Mucosa of rectum (tissue), 2 donors: ENCODE measurements around the gene KIAA1671.

ENCODE experiments used
- H3K27ac ChIP-seq, 2 donors: one replicate each; pipeline ENCODE4 v1.7.0; 2013; ENCODE audit warnings: inconsistent platforms in 2 of 2, low read depth in 2 of 2, low read length in 2 of 2
- H3K27me3 ChIP-seq, 2 donors: one replicate each; pipeline ENCODE4 v1.7.0; 2013; ENCODE audit warnings: low read length in 2 of 2; ENCODE audit not compliant: control insufficient read depth in 2 of 2, insufficient read depth in 2 of 2
- H3K36me3 ChIP-seq, 2 donors: one replicate each; pipeline ENCODE4 v1.7.0; 2013; ENCODE audit warnings: low read length in 2 of 2; ENCODE audit not compliant: control insufficient read depth in 2 of 2, insufficient read depth in 2 of 2
- H3K4me1 ChIP-seq, 2 donors: one replicate each; pipeline ENCODE4 v1.7.0; 2013; ENCODE audit warnings: low read length in 2 of 2, mild to moderate bottlenecking in 1 of 2; ENCODE audit not compliant: control insufficient read depth in 2 of 2, insufficient read depth in 2 of 2
- H3K4me3 ChIP-seq, 2 donors: one replicate each; pipeline ENCODE4 v1.7.0; 2013; ENCODE audit warnings: low read length in 2 of 2
- H3K9ac ChIP-seq, 2 donors: one replicate each; pipeline ENCODE4 v1.7.0; 2013; ENCODE audit warnings: low read length in 2 of 2, low read depth in 1 of 2, mild to moderate bottlenecking in 1 of 2
- H3K9me3 ChIP-seq, 2 donors: one replicate each; pipeline ENCODE4 v1.7.0; 2013; ENCODE audit warnings: low read length in 2 of 2; ENCODE audit not compliant: control insufficient read depth in 2 of 2
- donor health status: healthy.
- donor health status: Normal muscosa, but diverticular disease.

KIAA1671 gene

DNA sequence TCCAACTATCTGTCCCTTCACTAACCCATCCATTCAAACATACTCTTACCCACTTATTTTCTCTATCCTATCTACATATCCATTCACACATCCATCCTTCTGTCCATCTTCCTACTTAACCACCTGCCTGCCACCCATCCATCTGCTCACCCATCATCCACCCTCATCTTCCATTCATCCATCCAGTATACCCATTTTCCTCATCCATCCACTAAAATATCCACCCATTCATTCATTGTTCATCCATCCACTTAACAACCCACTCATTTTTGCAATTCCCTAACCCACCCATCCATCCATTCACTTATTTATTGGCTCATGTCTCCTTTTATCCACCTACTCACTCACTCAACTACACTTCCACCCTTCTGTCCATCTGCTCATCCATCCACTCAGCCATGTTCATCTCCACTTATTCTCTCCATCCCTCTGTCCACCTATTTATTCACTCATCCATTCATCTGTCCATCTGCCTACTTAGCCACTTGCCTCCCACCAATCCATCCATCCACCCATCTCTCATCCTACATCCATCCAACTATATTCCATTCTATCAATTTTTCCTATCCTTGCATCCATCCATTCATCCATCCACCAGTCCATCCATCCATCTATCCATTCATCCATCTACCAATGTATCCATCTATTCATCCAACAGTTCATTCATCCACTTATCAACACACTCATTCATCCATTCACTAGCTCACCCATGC, 16.6 kb upstream of the KIAA1671 start:
- no peaks in the 10 kb centered on the region for H3K36me3 ChIP-seq
- peaks cover 0 to 2% of the 10 kb centered on the region in 2 donors for H3K27me3 ChIP-seq
- no peaks in the 10 kb centered on the region for H3K9me3 ChIP-seq
- H3K27ac ChIP-seq: no peak overlapping the region
- H3K9ac ChIP-seq: no peak overlapping the region
- H3K4me3 ChIP-seq: no peak overlapping the region
- no peaks in the 10 kb centered on the region for H3K4me1 ChIP-seq

DNA sequence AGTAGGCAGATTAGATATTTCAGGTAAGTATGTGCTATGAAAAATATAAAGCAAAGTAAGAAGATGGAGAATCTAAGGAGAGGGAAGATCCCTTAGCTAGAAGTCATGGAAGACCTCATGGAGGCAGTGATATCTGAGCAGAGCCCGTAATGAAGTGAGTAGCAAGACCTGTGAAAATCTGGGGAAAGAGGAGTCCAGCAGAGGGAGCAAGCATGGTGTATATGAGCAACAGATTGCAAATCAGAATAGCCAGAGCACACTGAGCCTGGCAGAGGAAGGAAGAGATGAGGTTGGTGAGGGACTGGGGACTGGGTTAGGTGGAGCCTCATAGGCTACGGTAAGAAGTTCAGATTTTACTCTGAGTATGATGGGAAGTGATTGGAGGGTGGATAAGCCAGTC, 15.4 kb upstream of the KIAA1671 start:
- Histone ChIP-seq H3K4me3 (no peak overlapping the region), H3K27me3 (peaks cover 0 to 2% of the 10 kb centered on the region in 2 donors), H3K9me3 (no peaks in the 10 kb centered on the region), H3K9ac (no peak overlapping the region), H3K36me3 (no peaks in the 10 kb centered on the region), H3K4me1 (no peaks in the 10 kb centered on the region), H3K27ac (no peak overlapping the region)

DNA sequence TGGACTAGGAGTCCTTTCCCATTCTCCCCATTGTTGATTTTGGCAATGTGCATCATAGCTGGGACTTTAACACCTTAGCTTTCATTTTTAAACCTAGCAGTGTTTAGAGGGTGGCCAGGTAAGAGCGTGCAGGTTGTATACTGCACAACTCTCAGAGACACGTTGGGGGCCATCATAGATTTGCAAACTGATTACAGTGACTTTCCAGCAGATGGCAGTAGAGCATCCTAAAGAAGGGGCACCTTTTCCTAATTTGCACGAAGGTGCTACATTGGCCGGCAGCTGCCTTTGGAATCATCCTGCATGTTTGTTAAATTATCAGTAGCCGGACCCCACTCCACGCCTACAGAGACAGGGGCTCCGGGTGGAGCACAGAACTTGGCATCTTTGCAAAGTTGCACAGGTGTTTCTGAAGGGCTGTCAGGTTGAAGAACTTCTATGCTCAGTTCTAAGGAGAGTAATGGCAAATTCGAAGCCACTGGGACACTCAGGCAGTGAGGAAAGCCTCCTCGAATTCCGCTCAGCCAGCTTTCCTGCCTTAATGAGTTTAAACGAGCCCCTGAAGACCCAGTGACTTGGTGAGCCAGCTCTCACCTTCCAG, 13.7 kb upstream of the KIAA1671 start:
- H3K9ac ChIP-seq: no peak overlapping the region
- H3K27ac ChIP-seq: no peak overlapping the region
- no peaks in the 10 kb centered on the region for H3K4me1 ChIP-seq
- no peaks in the 10 kb centered on the region for H3K36me3 ChIP-seq
- H3K4me3 ChIP-seq: no peak overlapping the region
- H3K9me3 ChIP-seq: no peaks in the 10 kb centered on the region
- H3K27me3 ChIP-seq: peaks cover 0 to 2% of the 10 kb centered on the region in 2 donors

DNA sequence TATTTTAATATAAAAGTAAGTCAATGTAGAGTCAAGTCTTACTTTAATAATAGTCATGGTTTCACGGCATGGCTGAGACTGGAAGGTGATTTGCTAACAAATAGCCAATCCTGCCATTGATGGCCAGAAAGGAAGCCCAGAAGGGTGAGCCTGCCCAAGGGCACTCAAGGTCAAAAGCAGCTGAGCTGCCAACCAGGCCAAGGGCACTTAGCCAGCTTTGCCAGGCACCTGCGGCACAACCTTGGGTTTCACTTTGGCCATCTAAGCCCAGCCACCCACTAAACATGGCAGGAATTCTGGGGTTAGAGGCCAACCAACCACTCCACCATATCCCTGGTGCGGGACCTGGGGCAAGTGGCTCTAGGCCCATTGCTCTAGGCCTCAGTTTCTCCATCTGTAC, 10.2 kb upstream of the KIAA1671 start:
- peaks cover 0 to 2% of the 10 kb centered on the region in 2 donors for H3K27me3 ChIP-seq
- H3K27ac ChIP-seq: no peak overlapping the region
- H3K4me3 ChIP-seq: no peak overlapping the region
- H3K9ac ChIP-seq: no peak overlapping the region
- no peaks in the 10 kb centered on the region for H3K36me3 ChIP-seq
- H3K4me1 ChIP-seq: peaks cover 0 to 5% of the 10 kb centered on the region in 2 donors
- H3K9me3 ChIP-seq: no peaks in the 10 kb centered on the region

GRCh38 chr22:24944217-24944937, 8.1 kb upstream of the KIAA1671 start:
- no peak overlapping the region for H3K4me3 ChIP-seq
- H3K9me3 ChIP-seq: no peaks in the 10 kb centered on the region
- H3K36me3 ChIP-seq: no peaks in the 10 kb centered on the region
- H3K27ac ChIP-seq: no peak overlapping the region
- peaks cover 0 to 5% of the 10 kb centered on the region in 2 donors for H3K4me1 ChIP-seq
- H3K27me3 ChIP-seq: peaks cover 0 to under 1% of the 10 kb centered on the region in 2 donors
- H3K9ac ChIP-seq: no peak overlapping the region

DNA sequence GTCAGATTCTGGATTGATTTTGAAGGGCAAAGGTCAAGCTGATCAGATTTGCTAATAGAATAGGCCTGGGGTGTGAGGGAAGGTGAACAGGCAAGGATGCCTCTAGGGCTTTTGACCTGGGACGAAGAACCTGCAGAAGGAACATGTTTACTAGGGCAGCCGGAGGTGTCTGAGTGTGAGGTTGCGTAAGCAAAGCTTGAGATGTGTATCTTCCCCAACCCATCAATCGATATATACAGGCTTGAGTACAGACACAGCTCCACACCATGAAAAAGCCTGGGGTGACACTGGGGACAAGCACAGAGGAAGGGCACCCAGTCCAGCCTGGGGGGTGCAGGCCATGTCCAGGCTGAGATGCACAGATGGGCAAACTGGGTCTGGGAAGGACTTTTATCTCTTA, 7.1 kb upstream of the KIAA1671 start:
- no peaks in the 10 kb centered on the region for H3K9me3 ChIP-seq
- H3K4me3 ChIP-seq: no peak overlapping the region
- H3K27me3 ChIP-seq: no peaks in the 10 kb centered on the region
- H3K9ac ChIP-seq: no peak overlapping the region
- H3K36me3 ChIP-seq: no peaks in the 10 kb centered on the region
- no peak overlapping the region for H3K27ac ChIP-seq
- H3K4me1 ChIP-seq: peaks cover 0 to 5% of the 10 kb centered on the region in 2 donors

DNA sequence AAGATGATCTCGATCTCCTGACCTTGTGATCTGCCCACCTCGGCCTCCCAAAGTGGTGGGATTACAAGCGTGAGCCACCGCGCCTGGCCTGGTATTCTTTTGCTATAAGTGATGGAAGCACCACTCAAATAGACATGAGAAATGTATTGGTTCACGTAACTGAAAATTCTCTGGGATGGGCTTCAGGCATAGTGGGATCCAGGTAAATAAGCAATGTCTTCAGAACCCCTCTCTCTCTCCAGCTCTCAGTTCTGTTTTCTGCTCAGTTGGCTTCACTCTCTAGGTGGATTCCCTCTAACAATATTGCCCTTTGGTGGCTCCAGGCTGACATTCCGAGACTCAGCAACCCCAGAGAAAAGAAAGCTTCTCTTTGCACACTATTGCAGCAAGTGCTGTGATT, 5.1 kb upstream of the KIAA1671 start:
- no peak overlapping the region for H3K4me3 ChIP-seq
- H3K4me1 ChIP-seq: peaks cover 4 to 5% of the 10 kb centered on the region in 2 donors
- no peaks in the 10 kb centered on the region for H3K36me3 ChIP-seq
- H3K9me3 ChIP-seq: no peaks in the 10 kb centered on the region
- no peak overlapping the region for H3K9ac ChIP-seq
- H3K27me3 ChIP-seq: no peaks in the 10 kb centered on the region
- no peak overlapping the region for H3K27ac ChIP-seq

DNA sequence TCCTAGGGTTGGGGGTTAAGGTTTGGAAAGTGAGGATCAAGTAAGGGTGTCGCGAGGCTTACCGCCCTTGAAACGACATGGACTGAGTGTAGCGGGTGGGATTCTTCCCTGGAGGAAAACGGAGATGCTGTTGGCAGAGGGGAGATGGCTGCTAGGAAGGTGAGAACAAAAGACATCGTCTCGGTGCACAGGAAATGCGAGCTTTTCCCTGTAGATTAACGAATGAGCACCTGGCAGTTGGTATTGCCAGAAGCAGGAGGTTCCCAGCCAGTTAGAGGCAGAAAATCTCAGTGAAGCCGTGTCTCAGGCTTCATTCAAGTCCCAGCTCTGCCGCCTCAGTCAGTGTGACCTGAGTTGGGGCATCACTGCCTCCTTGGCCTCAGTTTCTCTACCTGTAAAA, 4.6 kb upstream of the KIAA1671 start:
- no peaks in the 10 kb centered on the region for H3K36me3 ChIP-seq
- no peaks in the 10 kb centered on the region for H3K9me3 ChIP-seq
- H3K27me3 ChIP-seq: peaks cover 0 to under 1% of the 10 kb centered on the region in 2 donors
- H3K9ac ChIP-seq: no peak overlapping the region
- H3K27ac ChIP-seq: no peak overlapping the region
- peaks cover 4 to 5% of the 10 kb centered on the region in 2 donors for H3K4me1 ChIP-seq
- H3K4me3 ChIP-seq: no peak overlapping the region

GRCh38 chr22:24948356-24949202, 3.9 kb upstream of the KIAA1671 start:
- Histone ChIP-seq H3K9me3 (no peaks in the 10 kb centered on the region), H3K27me3 (peaks cover 2 to 3% of the 10 kb centered on the region in 2 donors), H3K4me3 (no peak overlapping the region), H3K27ac (no peak overlapping the region), H3K36me3 (no peaks in the 10 kb centered on the region), H3K9ac (no peak overlapping the region), H3K4me1 (peaks cover 4 to 9% of the 10 kb centered on the region in 2 donors)
